Breast epithelium (tissue), 4 donors: ENCODE results near the gene CSF2. TPM values are rescaled to one million over a fixed set of nuclear protein-coding genes. Genes with fewer than 3 reads are reported as not detected.
"Not testable (repeated sequence)": the region's sequence is repeated elsewhere in the genome, so short reads cannot be mapped to it uniquely, and the experiment has no call there.

Experiments used
- DNase-seq, 2 donors: peaks; one replicate each; pipeline ENCODE4 v3.0.0-alpha.2; 2019; ENCODE audit warnings: low spot score in 2 of 2
- H3K27ac ChIP-seq, 2 donors: fragments of 200-600 bp; sonication (generic) in 1 of 2; one replicate each; pipeline ENCODE4 v1.5.1; 2016 to 2019; ENCODE audit warnings: mild to moderate bottlenecking in 1 of 2
- H3K27me3 ChIP-seq, 2 donors: fragments of 200-600 bp; sonication (generic) in 1 of 2; one replicate each; pipeline versions ENCODE4 v1.5.1 to v1.6.0; 2017 to 2019; ENCODE audit warnings: control low read depth in 1 of 2, mild to moderate bottlenecking in 1 of 2
- H3K36me3 ChIP-seq: fragments of 200-600 bp; one replicate; pipeline ENCODE4 v1.5.1; 2019
- H3K4me1 ChIP-seq, 2 donors: fragments of 200-600 bp; sonication (generic); one replicate each; pipeline ENCODE4 v1.5.1; 2016 to 2019; ENCODE audit warnings: control low read depth in 1 of 2
- H3K4me3 ChIP-seq, 3 donors: fragments of 200-600 bp; sonication (generic); 1 replicate in 2 of 3; 2 replicates in 1 of 3; pipeline ENCODE4 v1.5.1; 2016 to 2019; ENCODE audit warnings: mild to moderate bottlenecking in 3 of 3, moderate library complexity in 2 of 3
- H3K9me3 ChIP-seq, 2 donors: fragments of 200-600 bp; sonication (generic) in 1 of 2; one replicate each; pipeline ENCODE4 v1.5.1; 2016 to 2019; ENCODE audit warnings: control low read depth in 1 of 2
- POLR2A ChIP-seq: fragments of 450-650 bp; IDR thresholded peaks from one replicate; pipeline ENCODE4 v1.6.1; 2016; ENCODE audit warnings: antibody characterized with exemption, mild to moderate bottlenecking, moderate library complexity
- POLR2AphosphoS5 ChIP-seq, 3 donors: sonication (generic); formaldehyde crosslinking; IDR thresholded peaks; one replicate each; pipeline ENCODE4 v1.6.1; 2017; ENCODE audit warnings: antibody characterized with exemption in 3 of 3
- intact Hi-C: fragments of 100-400 bp; cut with DNase I; formaldehyde crosslinking; loops from one replicate; pipeline ENCODE4 v1.15.1; 2023; ENCODE audit warnings: low total_unique reads
- total RNA-seq, 3 donors: library from RNA; depleted of rRNA; stranded (reverse); fragments of >200 nt; gene quantifications; one replicate each; pipeline ENCODE4 v1.1.0, GENCODE V29; 2016
- TF ChIP-seq, protein P1 (sequence below), 3 donors: fragments of 450-650 bp; IDR thresholded peaks; one replicate each; pipeline ENCODE4 v1.5.1; 2016 to 2017; ENCODE audit warnings: antibody characterized with exemption in 3 of 3, mild to moderate bottlenecking in 3 of 3, moderate library complexity in 3 of 3

Gene CSF2
- total RNA-seq, 3 donors from 2014 or later = not detected

DNA sequence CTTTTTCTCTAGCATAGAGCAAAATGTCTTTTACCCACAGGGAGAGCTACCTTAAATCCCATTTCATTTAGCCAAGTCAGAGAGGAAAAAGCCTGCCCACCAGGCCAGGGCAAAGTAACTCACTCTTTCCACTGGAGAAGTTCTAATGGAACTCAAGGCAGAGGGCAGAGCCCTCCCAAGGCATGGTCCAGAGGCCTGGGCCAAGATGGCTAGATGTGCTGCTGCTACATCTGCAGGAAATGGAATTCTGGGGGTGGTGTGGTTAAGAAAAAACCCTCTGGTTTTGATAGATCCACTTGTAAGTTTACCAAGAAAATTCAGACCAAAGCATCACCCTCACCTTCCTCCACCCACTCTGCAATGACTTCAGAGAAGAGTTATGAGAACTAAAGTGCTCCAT is 37.3 kb downstream of the CSF2 start:
- Histone ChIP-seq H3K4me1 (no peaks in the 10 kb centered on the region), H3K9me3 (peaks cover 5 to 10% of the 10 kb centered on the region in 2 donors), H3K4me3 (no peak overlapping the region), H3K27me3 (no peaks in the 10 kb centered on the region), H3K36me3 (no peaks in the 10 kb centered on the region), H3K27ac (no peak overlapping the region)
- DNase-seq = no peak
- TF ChIP-seq POLR2AphosphoS5 (IDR thresholded peaks at IDR 0.05) = no peak
- TF ChIP-seq, protein P1, sequence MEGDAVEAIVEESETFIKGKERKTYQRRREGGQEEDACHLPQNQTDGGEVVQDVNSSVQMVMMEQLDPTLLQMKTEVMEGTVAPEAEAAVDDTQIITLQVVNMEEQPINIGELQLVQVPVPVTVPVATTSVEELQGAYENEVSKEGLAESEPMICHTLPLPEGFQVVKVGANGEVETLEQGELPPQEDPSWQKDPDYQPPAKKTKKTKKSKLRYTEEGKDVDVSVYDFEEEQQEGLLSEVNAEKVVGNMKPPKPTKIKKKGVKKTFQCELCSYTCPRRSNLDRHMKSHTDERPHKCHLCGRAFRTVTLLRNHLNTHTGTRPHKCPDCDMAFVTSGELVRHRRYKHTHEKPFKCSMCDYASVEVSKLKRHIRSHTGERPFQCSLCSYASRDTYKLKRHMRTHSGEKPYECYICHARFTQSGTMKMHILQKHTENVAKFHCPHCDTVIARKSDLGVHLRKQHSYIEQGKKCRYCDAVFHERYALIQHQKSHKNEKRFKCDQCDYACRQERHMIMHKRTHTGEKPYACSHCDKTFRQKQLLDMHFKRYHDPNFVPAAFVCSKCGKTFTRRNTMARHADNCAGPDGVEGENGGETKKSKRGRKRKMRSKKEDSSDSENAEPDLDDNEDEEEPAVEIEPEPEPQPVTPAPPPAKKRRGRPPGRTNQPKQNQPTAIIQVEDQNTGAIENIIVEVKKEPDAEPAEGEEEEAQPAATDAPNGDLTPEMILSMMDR (IDR thresholded peaks at IDR 0.05) = no peak
- TF ChIP-seq POLR2A = no peak
- intact Hi-C loops = no loop called here

DNA sequence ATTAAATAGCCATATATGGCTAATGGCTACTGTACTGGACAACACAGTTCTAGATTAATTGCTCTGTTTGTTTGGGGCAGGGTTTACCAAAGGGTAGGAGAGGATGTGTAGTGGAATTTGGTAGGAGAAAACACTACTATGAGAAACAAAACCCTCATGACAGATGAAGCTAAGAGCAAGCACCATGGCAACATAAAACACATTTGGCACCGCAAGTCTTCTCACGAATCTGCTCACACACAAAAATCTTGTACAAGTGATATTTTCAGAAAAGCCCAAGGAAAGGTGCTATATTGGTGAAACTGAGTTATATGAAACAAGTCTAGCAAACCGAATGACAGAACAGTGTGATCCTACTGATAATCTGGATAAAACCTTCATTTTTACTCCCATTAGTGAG is 38.5 kb downstream of the CSF2 start:
- H3K36me3 ChIP-seq = no peaks in the 10 kb centered on the region
- H3K9me3 ChIP-seq = peaks cover 5 to 10% of the 10 kb centered on the region in 2 donors
- no peak overlapping the region for H3K4me3 ChIP-seq
- H3K4me1 ChIP-seq = no peaks in the 10 kb centered on the region
- no peaks in the 10 kb centered on the region for H3K27me3 ChIP-seq
- no peak for DNase-seq
- TF ChIP-seq POLR2A = no peak
- TF ChIP-seq POLR2AphosphoS5 (IDR thresholded peaks at IDR 0.05) = no peak
- TF ChIP-seq, protein P1 (IDR thresholded peaks at IDR 0.05) = no peak
- intact Hi-C loops = no loop called here
- H3K27ac ChIP-seq = no peak overlapping the region

DNA sequence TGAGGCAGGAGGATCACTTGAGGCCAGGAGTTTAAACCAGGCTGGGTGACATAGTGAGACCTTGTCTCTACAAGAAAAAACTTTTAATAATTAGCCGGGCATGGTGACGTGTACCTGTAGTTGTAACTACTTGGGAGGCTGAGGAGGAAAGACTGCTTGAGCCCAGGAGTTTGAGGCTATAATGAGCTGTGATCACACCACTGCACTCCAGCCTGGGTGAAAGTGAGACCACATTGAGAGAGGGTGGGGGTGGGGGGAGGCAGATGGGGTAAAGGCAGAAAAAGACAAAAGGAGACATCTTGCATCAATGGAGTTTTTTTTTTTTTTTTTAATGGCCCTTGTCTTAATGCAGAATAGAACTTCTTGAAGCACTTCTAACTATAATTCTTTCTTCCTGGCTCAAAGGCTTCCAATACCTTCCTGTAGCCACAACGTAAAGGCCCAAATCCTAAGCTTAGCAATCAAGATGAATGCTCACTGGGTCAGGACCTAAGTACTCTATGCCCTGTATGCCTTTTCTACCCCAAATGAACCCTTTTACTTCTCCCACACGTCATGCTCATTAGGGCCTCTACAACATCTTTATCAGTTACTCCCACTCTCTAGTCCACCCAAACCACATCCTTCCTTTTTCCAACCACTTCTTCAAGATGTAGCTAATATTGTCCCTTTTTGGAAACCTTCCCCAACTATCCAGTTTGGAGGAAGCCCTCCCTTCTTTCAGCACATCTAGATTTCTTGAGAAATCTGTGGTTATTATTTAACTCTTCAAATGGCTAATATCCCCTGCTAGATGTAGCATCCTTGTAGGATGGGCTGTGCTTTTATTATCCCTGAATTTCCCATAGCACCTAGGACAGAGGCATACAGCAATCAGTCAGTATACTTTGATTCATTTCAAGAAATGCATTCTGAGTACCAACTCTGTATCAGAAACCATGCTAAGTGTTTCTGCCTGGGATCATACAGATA is 40.8 kb downstream of the CSF2 start:
- Histone ChIP-seq H3K4me3 (no peak overlapping the region), H3K4me1 (no peaks in the 10 kb centered on the region), H3K9me3 (peaks cover 5 to 10% of the 10 kb centered on the region in 2 donors), H3K27ac (no peak overlapping the region), H3K27me3 (no peaks in the 10 kb centered on the region), H3K36me3 (no peaks in the 10 kb centered on the region)
- intact Hi-C loops = no loop called here
- no peak for DNase-seq
- no peak for TF ChIP-seq POLR2A
- TF ChIP-seq, protein P1 (IDR thresholded peaks at IDR 0.05) = no peak
- TF ChIP-seq POLR2AphosphoS5 (IDR thresholded peaks at IDR 0.05) = no peak

DNA sequence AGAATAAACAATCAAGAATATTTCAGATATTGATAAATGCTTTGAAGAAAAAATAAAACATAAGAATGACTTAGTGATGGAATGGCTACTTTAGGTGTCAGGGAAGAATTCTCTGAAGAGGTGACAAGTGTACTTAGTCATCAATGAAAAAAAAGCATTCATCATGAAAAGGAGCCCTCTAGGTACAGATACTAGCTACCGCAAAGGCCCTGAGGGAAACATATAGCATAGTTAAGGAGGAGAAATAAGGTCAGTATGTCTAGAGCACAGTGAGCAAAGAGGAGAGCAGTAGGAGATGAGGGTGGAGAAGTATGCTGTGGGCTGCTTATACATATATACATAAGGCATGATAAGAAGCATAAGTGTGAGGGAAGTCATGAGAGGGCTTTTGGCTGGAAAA is 41.8 kb downstream of the CSF2 start:
- Histone ChIP-seq H3K27ac (no peak overlapping the region), H3K36me3 (no peaks in the 10 kb centered on the region), H3K4me1 (no peaks in the 10 kb centered on the region), H3K27me3 (no peaks in the 10 kb centered on the region), H3K9me3 (peaks cover 5 to 10% of the 10 kb centered on the region in 2 donors), H3K4me3 (no peak overlapping the region)
- intact Hi-C loops = no loop called here
- no peak for DNase-seq
- TF ChIP-seq, protein P1 (IDR thresholded peaks at IDR 0.05) = no peak
- no peak for TF ChIP-seq POLR2AphosphoS5 (IDR thresholded peaks at IDR 0.05)
- no peak for TF ChIP-seq POLR2A

DNA sequence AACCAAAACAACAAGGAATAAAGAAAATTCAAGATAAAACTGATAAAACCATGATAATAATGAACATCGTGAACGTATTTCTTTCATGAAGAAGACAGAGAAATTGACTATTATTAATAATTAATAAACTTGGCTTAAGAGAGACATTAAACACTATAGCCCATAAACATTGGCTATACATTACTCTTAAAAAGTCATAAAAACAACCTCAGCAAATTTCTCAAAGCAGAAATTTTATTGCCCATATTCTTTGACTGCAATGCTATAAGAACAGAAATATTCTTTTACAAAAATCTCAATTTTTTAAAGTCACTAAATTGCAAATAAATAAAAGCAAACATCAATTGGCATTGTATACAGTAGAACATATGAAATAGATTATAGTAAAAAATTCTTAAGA is 42.5 kb downstream of the CSF2 start:
- no peaks in the 10 kb centered on the region for H3K27me3 ChIP-seq
- H3K27ac ChIP-seq = no peak overlapping the region
- H3K4me1 ChIP-seq = no peaks in the 10 kb centered on the region
- DNase-seq = no peak
- intact Hi-C loops = no loop called here
- peaks cover 5 to 10% of the 10 kb centered on the region in 2 donors for H3K9me3 ChIP-seq
- no peaks in the 10 kb centered on the region for H3K36me3 ChIP-seq
- TF ChIP-seq POLR2AphosphoS5 (IDR thresholded peaks at IDR 0.05) = no peak
- TF ChIP-seq POLR2A = no peak
- TF ChIP-seq, protein P1 (IDR thresholded peaks at IDR 0.05) = no peak
- no peak overlapping the region for H3K4me3 ChIP-seq

DNA sequence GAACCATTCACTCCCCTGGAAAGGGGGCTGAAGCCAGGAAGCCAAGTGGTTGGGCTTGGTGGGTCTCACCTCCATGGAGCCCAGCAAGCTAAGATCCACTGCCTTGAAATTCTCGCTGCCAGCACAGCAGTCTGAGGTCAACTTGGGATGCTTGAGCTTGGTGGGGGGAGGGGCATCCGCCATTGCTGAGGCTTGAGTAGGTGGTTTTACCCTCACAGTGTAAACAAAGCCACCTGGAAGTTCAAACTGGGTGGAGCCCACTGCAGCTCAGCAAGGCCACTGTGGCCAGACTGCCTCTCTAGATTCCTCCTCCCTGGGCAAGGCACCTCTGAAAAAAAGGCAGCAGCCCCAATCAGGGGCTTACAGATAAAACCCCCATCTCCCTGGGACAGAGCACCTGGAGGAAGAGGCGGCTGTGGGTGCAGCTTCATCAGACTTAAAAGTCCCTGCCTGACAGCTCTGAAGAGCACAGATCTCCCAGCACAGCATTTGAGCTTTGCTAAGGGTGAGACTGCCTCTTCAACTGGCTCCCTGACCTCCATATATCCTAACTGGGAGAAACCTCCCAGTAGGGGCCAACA is 43.4 kb downstream of the CSF2 start:
- H3K36me3 ChIP-seq, H3K4me3 ChIP-seq, H3K27me3 ChIP-seq, H3K27ac ChIP-seq, H3K9me3 ChIP-seq, intact Hi-C loops, H3K4me1 ChIP-seq, DNase-seq: not testable (repeated sequence)

DNA sequence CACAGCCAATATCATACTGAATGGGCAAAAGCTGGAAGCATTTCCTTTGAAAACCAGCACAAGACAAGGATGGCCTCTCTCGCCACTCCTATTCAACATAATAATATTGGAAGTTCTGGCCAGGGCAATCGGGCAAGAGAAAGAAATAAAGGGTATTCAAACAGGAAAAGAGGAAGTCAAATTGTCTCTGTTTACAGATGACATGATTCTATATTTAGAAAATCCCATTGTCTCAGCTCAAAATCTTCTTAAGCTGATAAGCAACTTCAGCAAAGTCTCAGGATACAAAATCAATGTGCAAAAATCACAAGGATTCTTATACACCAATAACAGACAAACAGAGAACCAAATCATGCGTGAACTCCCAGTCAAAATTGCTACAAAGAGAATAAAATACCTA is 47.1 kb downstream of the CSF2 start:
- H3K36me3 ChIP-seq, H3K27ac ChIP-seq, H3K27me3 ChIP-seq, H3K9me3 ChIP-seq, H3K4me3 ChIP-seq, intact Hi-C loops, H3K4me1 ChIP-seq, DNase-seq: not testable (repeated sequence)
